ENCODE measurements around the gene R3HDML. TPM values are rescaled to one million over a fixed set of nuclear protein-coding genes. Genes with fewer than 3 reads are reported as not detected.
A peak's percentile ranks its signal among the peaks of the same experiment; 100 is the strongest.

The R3HDML gene
- total RNA-seq, 6 experiments from 2014 or later, result not detected

DNA sequence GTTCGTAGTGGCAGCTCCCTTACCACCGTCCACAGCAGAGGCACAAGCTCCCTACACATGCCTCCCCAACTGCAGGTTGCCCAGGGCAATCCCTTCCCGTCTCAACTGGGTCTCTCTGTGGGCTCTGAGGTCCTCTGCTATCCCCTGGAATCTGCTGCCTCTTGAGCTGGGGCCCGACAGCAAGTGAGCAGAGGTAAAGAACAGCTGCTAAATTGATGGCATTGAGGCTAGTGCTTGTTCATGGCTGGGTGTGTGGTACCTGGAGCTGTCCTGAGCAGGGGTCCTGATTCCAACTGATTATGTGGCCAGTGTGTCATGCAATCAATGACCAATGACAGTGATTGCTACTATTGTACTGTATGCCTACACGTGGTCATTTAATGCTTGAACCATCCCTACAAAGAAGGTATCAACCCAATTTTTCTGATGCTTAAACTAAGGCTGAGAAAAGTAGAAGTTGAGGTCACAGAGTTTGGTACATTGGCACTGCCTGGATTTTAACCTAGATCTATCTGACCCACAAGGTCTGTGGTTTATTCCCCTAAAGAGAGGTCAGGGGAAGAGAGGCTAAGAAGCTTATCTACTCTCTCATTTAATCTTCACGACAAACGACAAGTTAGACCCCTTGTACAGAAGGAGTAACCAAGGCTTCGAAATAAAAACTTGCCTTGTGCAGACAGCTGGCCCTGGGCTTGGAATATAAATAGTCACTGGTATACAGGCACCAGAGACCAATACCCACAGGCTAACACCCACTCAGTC, 59.7 kb downstream of the R3HDML start:
- DNase-seq (no peak), ATAC-seq (no peak)
- TF ChIP-seq, protein P1, sequence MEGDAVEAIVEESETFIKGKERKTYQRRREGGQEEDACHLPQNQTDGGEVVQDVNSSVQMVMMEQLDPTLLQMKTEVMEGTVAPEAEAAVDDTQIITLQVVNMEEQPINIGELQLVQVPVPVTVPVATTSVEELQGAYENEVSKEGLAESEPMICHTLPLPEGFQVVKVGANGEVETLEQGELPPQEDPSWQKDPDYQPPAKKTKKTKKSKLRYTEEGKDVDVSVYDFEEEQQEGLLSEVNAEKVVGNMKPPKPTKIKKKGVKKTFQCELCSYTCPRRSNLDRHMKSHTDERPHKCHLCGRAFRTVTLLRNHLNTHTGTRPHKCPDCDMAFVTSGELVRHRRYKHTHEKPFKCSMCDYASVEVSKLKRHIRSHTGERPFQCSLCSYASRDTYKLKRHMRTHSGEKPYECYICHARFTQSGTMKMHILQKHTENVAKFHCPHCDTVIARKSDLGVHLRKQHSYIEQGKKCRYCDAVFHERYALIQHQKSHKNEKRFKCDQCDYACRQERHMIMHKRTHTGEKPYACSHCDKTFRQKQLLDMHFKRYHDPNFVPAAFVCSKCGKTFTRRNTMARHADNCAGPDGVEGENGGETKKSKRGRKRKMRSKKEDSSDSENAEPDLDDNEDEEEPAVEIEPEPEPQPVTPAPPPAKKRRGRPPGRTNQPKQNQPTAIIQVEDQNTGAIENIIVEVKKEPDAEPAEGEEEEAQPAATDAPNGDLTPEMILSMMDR (IDR thresholded peaks at IDR 0.05), result no peak
- H3K36me3 ChIP-seq, result peaks cover 0 to 6% (median 0%) of the 10 kb centered on the region in 4 donors
- no peaks in the 10 kb centered on the region for H3K9me3 ChIP-seq
- H3K4me3 ChIP-seq, result peak overlapping the region in 1 of 3 donors; percentile 72
- H3K27me3 ChIP-seq, result no peaks in the 10 kb centered on the region
- peak overlapping the region in 2 of 3 donors; percentile 94 to 97 for H3K27ac ChIP-seq
- H3K4me1 ChIP-seq, result peaks cover 0 to 47% (median 12%) of the 10 kb centered on the region in 4 donors
- intact Hi-C loops (cut with DNase I), result no loop called here
- 34% methylated on average over 7 of the region's 8 CpGs for WGBS (ENCODE audit: insufficient coverage, low coverage, low lambda C conversion rate, missing lambda C conversion rate)

DNA sequence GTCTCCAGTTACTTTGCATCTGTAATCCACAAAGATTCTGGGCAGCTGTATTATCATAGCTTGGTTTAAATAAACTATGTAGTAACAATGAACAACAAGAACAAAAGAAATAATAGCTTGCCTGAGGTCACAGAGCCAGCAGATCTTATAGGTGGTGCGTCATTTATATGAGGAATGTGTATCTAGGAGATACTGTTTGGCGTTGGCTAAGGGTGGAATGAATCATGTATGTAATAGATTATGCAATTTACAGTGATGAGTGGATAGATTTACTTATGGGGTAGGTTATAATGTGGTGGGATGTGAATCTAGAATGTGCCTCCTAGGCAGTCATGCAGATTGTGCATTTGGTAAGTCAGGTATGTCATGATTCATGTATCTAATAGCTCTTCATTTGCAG, 61.5 kb downstream of the R3HDML start:
- DNase-seq, result no peak
- H3K4me3 ChIP-seq, result no peak overlapping the region
- H3K9me3 ChIP-seq, result no peaks in the 10 kb centered on the region
- no peak for ATAC-seq
- TF ChIP-seq POLR2A (IDR thresholded peaks at IDR 0.05), result no peak
- TF ChIP-seq, protein P1 (IDR thresholded peaks at IDR 0.05), result no peak
- no peak overlapping the region for H3K27ac ChIP-seq
- H3K27me3 ChIP-seq, result no peaks in the 10 kb centered on the region
- peaks cover 0 to 35% (median 6%) of the 10 kb centered on the region in 4 donors for H3K4me1 ChIP-seq
- peaks cover 0 to 10% (median 3%) of the 10 kb centered on the region in 4 donors for H3K36me3 ChIP-seq
- intact Hi-C loops (cut with DNase I), result no loop called here
- 78% methylated on average over 2 of the region's 2 CpGs for WGBS (ENCODE audit: insufficient coverage, low coverage, low lambda C conversion rate, missing lambda C conversion rate)

DNA sequence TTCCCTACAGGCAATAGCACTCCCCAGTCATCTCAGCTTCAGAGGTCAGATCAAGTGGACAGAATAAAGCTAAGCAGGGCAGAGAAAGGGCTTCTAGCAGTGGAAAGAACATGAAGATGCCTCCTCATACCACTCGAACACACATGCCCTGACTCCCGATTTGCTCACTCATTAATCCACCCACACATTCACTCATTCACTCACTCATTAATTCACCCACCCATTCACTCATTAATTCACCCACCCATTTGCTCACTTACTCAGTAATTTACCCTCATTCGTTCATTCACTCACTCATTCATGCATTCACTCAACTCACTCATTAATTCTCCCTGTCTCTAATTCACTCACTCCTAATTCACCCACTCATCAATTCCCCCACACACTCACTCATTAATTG, 62.6 kb downstream of the R3HDML start:
- TF ChIP-seq POLR2A (IDR thresholded peaks at IDR 0.05), result no peak
- TF ChIP-seq, protein P1 (IDR thresholded peaks at IDR 0.05), result no peak
- H3K4me3 ChIP-seq, result no peak overlapping the region
- DNase-seq (no peak), ATAC-seq (no peak)
- peaks cover 0 to 40% (median 6%) of the 10 kb centered on the region in 4 donors for H3K4me1 ChIP-seq
- intact Hi-C loops (cut with DNase I), result no loop called here
- H3K27ac ChIP-seq, result peak overlapping the region in 1 of 3 donors; percentile 77
- H3K36me3 ChIP-seq, result peaks cover 0 to 18% (median 8%) of the 10 kb centered on the region in 4 donors
- WGBS (ENCODE audit: insufficient coverage, low coverage, low lambda C conversion rate, missing lambda C conversion rate), result 65% methylated on average over 3 of the region's 3 CpGs
- H3K27me3 ChIP-seq, result no peaks in the 10 kb centered on the region
- no peaks in the 10 kb centered on the region for H3K9me3 ChIP-seq

DNA sequence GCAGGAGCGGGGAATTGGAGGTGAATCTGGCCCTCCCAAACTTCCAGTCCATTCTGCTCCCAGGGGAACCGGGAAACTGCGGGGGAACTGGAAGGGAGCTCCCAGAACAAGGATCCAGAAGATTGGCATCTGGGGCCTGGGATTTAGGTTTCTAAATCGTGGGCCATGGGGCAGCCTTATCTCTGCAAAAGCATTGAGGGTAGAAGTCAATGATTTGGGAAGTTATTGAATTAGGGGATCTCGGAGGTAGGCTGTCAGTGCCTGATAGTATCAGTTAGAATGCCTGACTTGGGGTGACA, 63.8 kb downstream of the R3HDML start:
- Histone ChIP-seq H3K9me3 (no peaks in the 10 kb centered on the region), H3K36me3 (peaks cover 0 to 23% (median 8%) of the 10 kb centered on the region in 4 donors), H3K4me1 (peaks cover 0 to 45% (median 7%) of the 10 kb centered on the region in 4 donors), H3K4me3 (peak overlapping the region in 2 of 3 donors; percentile 77 to 96), H3K27me3 (no peaks in the 10 kb centered on the region), H3K27ac (peak overlapping the region; percentile 77 to 86 (median 82))
- ATAC-seq (no peak), DNase-seq (no peak)
- intact Hi-C loops (cut with DNase I), result loop anchor here in 1 of 2 donors (10.0 kb wide), 1 partner anchor 54 kb away; no protein-coding TSS in a partner anchor
- no peak for TF ChIP-seq POLR2A (IDR thresholded peaks at IDR 0.05)
- TF ChIP-seq, protein P1 (IDR thresholded peaks at IDR 0.05), result no peak
- 41% methylated on average over 3 of the region's 5 CpGs for WGBS (ENCODE audit: insufficient coverage, low coverage, low lambda C conversion rate, missing lambda C conversion rate)

Small RNA genes within 50 kb of the gene (small RNA-seq; reads per million reads assigned to genes)
- gene RF00019, result 0 reads per million in 2 experiments

Other genes with a start within 250 kb of the R3HDML start
- under 1 TPM in 5 of 6 experiments, not detected in 1; 0.09 to 0.31 (median 0.10) TPM for gene JPH2, start 149.9 kb upstream of the R3HDML start, total RNA-seq
- gene OSER1, start 126.3 kb upstream of the R3HDML start, total RNA-seq, result 10 to 100 TPM; 13.0 to 20.4 (median 17.3) TPM
- not detected for gene GDAP1L1, start 89.7 kb upstream of the R3HDML start, total RNA-seq
- 1 to 10 TPM; 3.6 to 8.0 (median 6.4) TPM for gene FITM2, start 25.8 kb upstream of the R3HDML start, total RNA-seq
- gene HNF4A, start 18.7 kb downstream of the R3HDML start, total RNA-seq, result 100 to 1,000 TPM; 101 to 255 (median 157) TPM
- 100 to 1,000 TPM in 1 of 6 experiments, 10 to 100 TPM in 5; 18.0 to 102 (median 28.7) TPM for gene TTPAL, start 138.8 kb downstream of the R3HDML start, total RNA-seq
- 10 to 100 TPM; 42.2 to 77.5 (median 58.5) TPM for gene SERINC3, start 185.0 kb downstream of the R3HDML start, total RNA-seq
- gene PKIG, start 245.5 kb downstream of the R3HDML start, total RNA-seq, result 10 to 100 TPM; 11.7 to 31.7 (median 21.8) TPM

All from right lobe of liver (tissue), 6 donors.